ENCODE results near the gene ZNF768. TPM values are rescaled to one million over a fixed set of nuclear protein-coding genes. Genes with fewer than 3 reads are reported as not detected.
A peak's percentile ranks its signal among the peaks of the same experiment; 100 is the strongest.

ZNF768 gene
- total and polyA plus RNA-seq, 2 donors (not counting 1 experiment from before 2014, with no cell fraction given), result 8.2 to 23.9 TPM

DNA sequence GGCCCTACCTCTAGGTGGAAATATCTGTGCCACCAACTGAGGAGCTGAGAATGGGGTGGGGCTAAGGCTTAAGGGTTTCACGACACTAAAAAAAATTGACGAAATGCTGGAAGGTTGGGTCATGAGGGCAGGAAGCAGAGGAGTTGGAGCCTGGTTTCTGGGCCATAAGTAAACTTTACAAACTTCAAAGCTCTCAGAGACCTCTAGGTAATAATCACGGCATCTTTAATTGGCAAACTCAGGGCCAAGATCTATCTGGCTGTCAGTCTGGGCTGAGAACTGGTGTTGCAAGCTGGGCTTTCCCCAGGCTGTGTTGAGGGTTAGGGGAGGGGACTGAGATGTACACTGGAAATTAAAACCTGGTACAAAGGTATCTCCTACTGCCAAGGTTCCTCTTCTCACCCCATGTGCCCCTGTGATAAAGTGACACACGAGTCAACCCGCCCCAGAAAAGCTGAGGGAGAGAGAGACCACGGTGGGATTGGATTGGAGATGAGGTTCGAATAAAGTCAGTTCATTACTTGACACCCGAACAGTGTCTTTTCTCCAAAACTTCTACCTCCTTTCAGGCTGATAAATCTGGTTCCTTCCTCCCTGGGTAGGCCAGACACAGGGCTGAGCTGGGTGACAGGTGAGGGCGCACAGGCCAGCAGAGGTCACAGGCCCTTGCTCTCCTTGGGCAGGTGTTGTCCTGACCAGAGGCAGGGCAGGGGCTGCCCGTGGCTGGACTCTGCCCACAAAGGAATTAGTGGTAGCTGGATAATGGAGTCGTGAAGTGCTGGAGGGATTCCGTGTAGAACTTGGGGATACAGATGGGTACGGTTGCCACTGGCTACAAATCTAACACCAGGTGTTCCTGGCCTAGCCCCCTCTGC, 4.0 kb upstream of the ZNF768 start:
- H2AFZ ChIP-seq (ENCODE audit: low read length), result no peak overlapping the region
- DNase-seq (ENCODE audit: low read depth in 2 of 2), result no peak
- no peaks in the 10 kb centered on the region for H3K79me2 ChIP-seq (ENCODE audit: control insufficient read depth, insufficient read depth, low read length)
- no peaks in the 10 kb centered on the region for H3K9me3 ChIP-seq (ENCODE audit: control insufficient read depth, insufficient read depth, low read depth, low read length)
- H3K4me2 ChIP-seq (ENCODE audit: extremely low read depth, insufficient read depth, low read length), result no peak overlapping the region
- H3K4me1 ChIP-seq (ENCODE audit: control insufficient read depth, extremely low read depth, insufficient read depth, low read length), result peaks cover 6% of the 10 kb centered on the region
- H3K27ac ChIP-seq (ENCODE audit: insufficient read depth, low read length), result no peak overlapping the region
- no peaks in the 10 kb centered on the region for H4K20me1 ChIP-seq (ENCODE audit: control insufficient read depth, extremely low read depth, insufficient read depth, low read length)
- H3K4me3 ChIP-seq (replicated peaks in 1 of 4; ENCODE audit: control extremely low read depth in 1 of 4, insufficient read depth in 1 of 4, low read depth in 3 of 4, low read length in 4 of 4), result no peak overlapping the region
- peaks cover 1% of the 10 kb centered on the region for H3K36me3 ChIP-seq (ENCODE audit: control insufficient read depth, insufficient read depth, low read length)
- H3K27me3 ChIP-seq (ENCODE audit: control insufficient read depth, insufficient read depth, low read length), result no peaks in the 10 kb centered on the region
- no peak overlapping the region for H3K9ac ChIP-seq (ENCODE audit: insufficient read depth, low read length)
- TF ChIP-seq EZH2 (IDR thresholded peaks at IDR 0.05; ENCODE audit: low read length, missing control alignments), result no peak
- TF ChIP-seq, protein P1, sequence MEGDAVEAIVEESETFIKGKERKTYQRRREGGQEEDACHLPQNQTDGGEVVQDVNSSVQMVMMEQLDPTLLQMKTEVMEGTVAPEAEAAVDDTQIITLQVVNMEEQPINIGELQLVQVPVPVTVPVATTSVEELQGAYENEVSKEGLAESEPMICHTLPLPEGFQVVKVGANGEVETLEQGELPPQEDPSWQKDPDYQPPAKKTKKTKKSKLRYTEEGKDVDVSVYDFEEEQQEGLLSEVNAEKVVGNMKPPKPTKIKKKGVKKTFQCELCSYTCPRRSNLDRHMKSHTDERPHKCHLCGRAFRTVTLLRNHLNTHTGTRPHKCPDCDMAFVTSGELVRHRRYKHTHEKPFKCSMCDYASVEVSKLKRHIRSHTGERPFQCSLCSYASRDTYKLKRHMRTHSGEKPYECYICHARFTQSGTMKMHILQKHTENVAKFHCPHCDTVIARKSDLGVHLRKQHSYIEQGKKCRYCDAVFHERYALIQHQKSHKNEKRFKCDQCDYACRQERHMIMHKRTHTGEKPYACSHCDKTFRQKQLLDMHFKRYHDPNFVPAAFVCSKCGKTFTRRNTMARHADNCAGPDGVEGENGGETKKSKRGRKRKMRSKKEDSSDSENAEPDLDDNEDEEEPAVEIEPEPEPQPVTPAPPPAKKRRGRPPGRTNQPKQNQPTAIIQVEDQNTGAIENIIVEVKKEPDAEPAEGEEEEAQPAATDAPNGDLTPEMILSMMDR (conservative IDR thresholded peaks at IDR 0.05 in 1 of 2, IDR thresholded peaks at IDR 0.05 in 1 of 2; ENCODE audit: low read depth in 1 of 2, low read length in 2 of 2), result no peak

DNA sequence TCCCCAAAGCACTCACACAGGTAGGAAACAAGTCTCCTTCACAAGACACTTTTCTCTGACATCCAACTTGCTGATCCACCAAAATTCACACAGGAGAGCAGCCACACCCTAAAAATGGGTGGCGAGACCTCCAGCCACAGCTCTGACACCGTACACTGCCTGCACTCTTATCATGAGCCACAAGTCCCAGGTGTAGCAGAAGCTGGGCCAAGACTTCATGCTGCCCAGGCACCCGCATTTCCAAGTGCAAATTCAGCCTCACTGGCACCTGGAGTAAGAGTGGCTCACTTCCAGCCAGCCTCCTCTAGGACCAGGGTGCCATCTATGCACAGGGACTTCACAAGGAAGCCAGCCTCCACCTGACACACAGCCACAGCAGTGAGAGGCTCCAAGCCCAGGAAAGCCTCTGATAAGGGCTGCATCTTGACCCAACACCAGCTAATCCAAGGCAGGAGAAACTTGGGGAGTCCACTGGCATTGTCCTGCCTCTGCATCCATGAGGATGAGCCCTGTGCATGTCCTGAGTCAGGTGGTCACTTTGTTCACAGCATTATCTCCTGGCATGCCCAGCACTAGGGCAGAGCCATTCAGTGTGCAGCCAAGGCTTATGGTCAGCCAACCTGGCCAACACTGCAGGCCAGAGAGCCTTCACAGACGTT, 2.6 kb upstream of the ZNF768 start:
- no peak overlapping the region for H3K27ac ChIP-seq (ENCODE audit: insufficient read depth, low read length)
- H3K4me1 ChIP-seq (ENCODE audit: control insufficient read depth, extremely low read depth, insufficient read depth, low read length), result peaks cover 3% of the 10 kb centered on the region
- peaks cover 8% of the 10 kb centered on the region for H3K36me3 ChIP-seq (ENCODE audit: control insufficient read depth, insufficient read depth, low read length)
- DNase-seq (ENCODE audit: low read depth in 2 of 2), result no peak
- no peaks in the 10 kb centered on the region for H3K79me2 ChIP-seq (ENCODE audit: control insufficient read depth, insufficient read depth, low read length)
- H3K9ac ChIP-seq (ENCODE audit: insufficient read depth, low read length), result no peak overlapping the region
- TF ChIP-seq, protein P1 (conservative IDR thresholded peaks at IDR 0.05 in 1 of 2, IDR thresholded peaks at IDR 0.05 in 1 of 2; ENCODE audit: low read depth in 1 of 2, low read length in 2 of 2), result no peak
- no peak for TF ChIP-seq EZH2 (IDR thresholded peaks at IDR 0.05; ENCODE audit: low read length, missing control alignments)
- H3K9me3 ChIP-seq (ENCODE audit: control insufficient read depth, insufficient read depth, low read depth, low read length), result no peaks in the 10 kb centered on the region
- no peak overlapping the region for H3K4me3 ChIP-seq (replicated peaks in 1 of 4; ENCODE audit: control extremely low read depth in 1 of 4, insufficient read depth in 1 of 4, low read depth in 3 of 4, low read length in 4 of 4)
- no peaks in the 10 kb centered on the region for H4K20me1 ChIP-seq (ENCODE audit: control insufficient read depth, extremely low read depth, insufficient read depth, low read length)
- H2AFZ ChIP-seq (ENCODE audit: low read length), result no peak overlapping the region
- H3K4me2 ChIP-seq (ENCODE audit: extremely low read depth, insufficient read depth, low read length), result no peak overlapping the region
- H3K27me3 ChIP-seq (ENCODE audit: control insufficient read depth, insufficient read depth, low read length), result no peaks in the 10 kb centered on the region

DNA sequence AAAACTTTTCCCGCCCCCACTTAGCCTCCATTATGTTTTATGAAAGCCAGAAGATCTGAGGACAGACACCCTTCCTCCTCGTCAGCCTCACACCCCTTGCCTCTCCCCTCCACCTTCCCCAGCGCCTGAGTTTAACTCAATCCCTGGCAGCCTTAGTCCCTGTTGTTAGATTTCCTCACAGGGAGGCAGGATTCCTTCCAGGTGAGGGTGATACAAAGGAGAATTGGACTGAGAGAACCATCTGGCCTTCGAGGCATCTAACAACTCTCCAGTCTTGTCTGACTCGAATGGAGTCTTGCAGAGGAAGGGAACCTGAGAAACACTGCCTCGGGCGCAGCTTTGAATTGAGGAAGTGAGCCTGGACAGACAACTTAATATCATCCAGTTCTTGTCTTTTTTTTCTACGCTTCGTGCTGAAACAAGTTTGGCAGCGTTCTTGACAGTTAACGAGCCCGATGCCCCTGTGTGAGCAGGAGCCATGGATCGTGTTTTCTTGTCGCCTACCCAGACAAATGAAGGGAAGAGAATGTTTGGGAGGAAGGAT, 1.3 kb upstream of the ZNF768 start:
- Histone ChIP-seq H3K9me3 (ENCODE audit: control insufficient read depth, insufficient read depth, low read depth, low read length) (no peaks in the 10 kb centered on the region), H3K27ac (ENCODE audit: insufficient read depth, low read length) (peak overlapping the region; percentile 45), H3K4me2 (ENCODE audit: extremely low read depth, insufficient read depth, low read length) (peak overlapping the region; percentile 65), H3K36me3 (ENCODE audit: control insufficient read depth, insufficient read depth, low read length) (peaks cover 8% of the 10 kb centered on the region), H3K4me1 (ENCODE audit: control insufficient read depth, extremely low read depth, insufficient read depth, low read length) (peaks cover 3% of the 10 kb centered on the region), H3K9ac (ENCODE audit: insufficient read depth, low read length) (peak overlapping the region; percentile 9), H3K79me2 (ENCODE audit: control insufficient read depth, insufficient read depth, low read length) (no peaks in the 10 kb centered on the region), H2AFZ (ENCODE audit: low read length) (peak overlapping the region; percentile 66), H3K4me3 (replicated peaks in 1 of 4; ENCODE audit: control extremely low read depth in 1 of 4, insufficient read depth in 1 of 4, low read depth in 3 of 4, low read length in 4 of 4) (peak overlapping the region in 2 of 4 experiments; percentile 32 to 47), H4K20me1 (ENCODE audit: control insufficient read depth, extremely low read depth, insufficient read depth, low read length) (no peaks in the 10 kb centered on the region), H3K27me3 (ENCODE audit: control insufficient read depth, insufficient read depth, low read length) (no peaks in the 10 kb centered on the region)
- TF ChIP-seq, protein P1 (conservative IDR thresholded peaks at IDR 0.05 in 1 of 2, IDR thresholded peaks at IDR 0.05 in 1 of 2; ENCODE audit: low read depth in 1 of 2, low read length in 2 of 2), result no peak
- no peak for TF ChIP-seq EZH2 (IDR thresholded peaks at IDR 0.05; ENCODE audit: low read length, missing control alignments)
- no peak for DNase-seq (ENCODE audit: low read depth in 2 of 2)
